CD14-positive monocyte (primary cell): ENCODE results near the gene AFDN. TPM values are rescaled to one million over a fixed set of nuclear protein-coding genes. Genes with fewer than 3 reads are reported as not detected.

Experiments
- DNase-seq, 3 donors: peaks; one replicate each; pipeline ENCODE4 v3.0.0-alpha.2; 2011 to 2022
- H2AFZ ChIP-seq: 2 replicates; pipeline ENCODE4 v1.6.0; 2012; ENCODE audit warnings: mild to moderate bottlenecking, low read depth, low read length, inconsistent platforms; ENCODE audit not compliant: insufficient read depth, poor library complexity, severe bottlenecking
- H3K27ac ChIP-seq, 2 donors: 1 replicate in 1 of 2; 2 replicates in 1 of 2; pipeline ENCODE4 v1.5.1; 2012 to 2013; ENCODE audit warnings: low read length in 2 of 2, control low read depth in 1 of 2, inconsistent platforms in 1 of 2, low read depth in 1 of 2, mild to moderate bottlenecking in 1 of 2
- H3K27me3 ChIP-seq, 2 donors: one replicate each; pipeline versions ENCODE4 v1.6.0 to v1.6.1; 2011 to 2013; ENCODE audit warnings: low read length in 2 of 2; ENCODE audit not compliant: control insufficient read depth in 2 of 2, insufficient read depth in 2 of 2
- H3K36me3 ChIP-seq, 2 donors: replicated peaks in 1 of 2; 1 replicate in 1 of 2; 2 replicates in 1 of 2; pipeline versions ENCODE4 v1.5.1 to v1.6.1; 2012 to 2013; ENCODE audit warnings: low read length in 2 of 2, control low read depth in 1 of 2, inconsistent platforms in 1 of 2, mild to moderate bottlenecking in 1 of 2; ENCODE audit not compliant: insufficient read depth in 2 of 2, control insufficient read depth in 1 of 2
- H3K4me1 ChIP-seq, 2 donors: 1 replicate in 1 of 2; 2 replicates in 1 of 2; pipeline versions ENCODE4 v1.5.1 to v1.6.1; 2012 to 2013; ENCODE audit warnings: low read length in 2 of 2, control low read depth in 1 of 2, inconsistent platforms in 1 of 2, mild to moderate bottlenecking in 1 of 2, moderate library complexity in 1 of 2; ENCODE audit not compliant: insufficient read depth in 2 of 2, control insufficient read depth in 1 of 2
- H3K4me2 ChIP-seq: replicated peaks from 2 replicates; pipeline ENCODE3; 2012; ENCODE audit warnings: low read length, moderate library complexity, mild to moderate bottlenecking; ENCODE audit not compliant: poor library complexity, severe bottlenecking; ENCODE audit errors: extremely low read depth
- H3K4me3 ChIP-seq, 3 experiments: fragments of 200-600 bp in 1 of 3; sonication (generic) in 1 of 3; replicated peaks in 1 of 3; 1 replicate in 2 of 3; 2 replicates in 1 of 3; pipeline ENCODE4 v1.5.1; 2011 to 2013; ENCODE audit warnings: low read length in 3 of 3, mild to moderate bottlenecking in 3 of 3, control low read depth in 2 of 3, low read depth in 2 of 3, inconsistent platforms in 1 of 3, moderate library complexity in 1 of 3
- H3K79me2 ChIP-seq: 2 replicates; pipeline ENCODE4 v1.6.0; 2012; ENCODE audit warnings: mild to moderate bottlenecking, control low read depth, inconsistent platforms, low read length, moderate library complexity; ENCODE audit not compliant: insufficient read depth
- H3K9ac ChIP-seq: 2 replicates; pipeline ENCODE4 v1.6.0; 2017; ENCODE audit warnings: low read length, mild to moderate bottlenecking; ENCODE audit not compliant: insufficient read depth, poor library complexity, severe bottlenecking
- H3K9me3 ChIP-seq, 2 donors: replicated peaks in 1 of 2; 1 replicate in 1 of 2; 2 replicates in 1 of 2; pipeline versions ENCODE4 v1.5.1 to v1.6.1; 2012 to 2013; ENCODE audit warnings: low read length in 2 of 2, control low read depth in 1 of 2; ENCODE audit not compliant: control insufficient read depth in 1 of 2, insufficient read depth in 1 of 2
- H4K20me1 ChIP-seq: 2 replicates; pipeline ENCODE4 v1.6.0; 2012; ENCODE audit warnings: mild to moderate bottlenecking, low read length, control low read depth, moderate library complexity; ENCODE audit not compliant: insufficient read depth
- H3K27ac Mint-ChIP-seq, 7 donors: one replicate each; pipeline ENCODE4 v1.8.0; 2020; ENCODE audit warnings: mild to moderate bottlenecking in 7 of 7, mixed read lengths in 7 of 7, moderate library complexity in 6 of 7, inconsistent platforms in 2 of 7
- H3K27me3 Mint-ChIP-seq, 3 donors: one replicate each; pipeline ENCODE4 v1.8.0; 2021 to 2022; ENCODE audit warnings: low read depth in 3 of 3, mild to moderate bottlenecking in 3 of 3, mixed read lengths in 3 of 3, moderate library complexity in 3 of 3, inconsistent platforms in 1 of 3
- H3K36me3 Mint-ChIP-seq, 2 donors: one replicate each; pipeline ENCODE4 v1.8.0; 2020; ENCODE audit warnings: mixed read lengths in 2 of 2, inconsistent platforms in 1 of 2, mild to moderate bottlenecking in 1 of 2
- H3K4me1 Mint-ChIP-seq: one replicate; pipeline ENCODE4 v1.8.0; 2020; ENCODE audit warnings: mild to moderate bottlenecking, mixed read lengths
- H3K4me3 Mint-ChIP-seq, 2 donors: one replicate each; pipeline ENCODE4 v1.8.0; 2020; ENCODE audit warnings: mild to moderate bottlenecking in 2 of 2, mixed read lengths in 2 of 2, moderate library complexity in 1 of 2
- H3K9me3 Mint-ChIP-seq, 7 donors: one replicate each; pipeline ENCODE4 v1.8.0; 2020 to 2022; ENCODE audit warnings: mixed read lengths in 7 of 7, mild to moderate bottlenecking in 6 of 7, moderate library complexity in 6 of 7, inconsistent platforms in 2 of 7
- CTCF ChIP-seq: fragments of 200-600 bp; IDR thresholded peaks from one replicate; pipeline ENCODE4 v1.8.0; 2022; ENCODE audit warnings: antibody characterized with exemption, mild to moderate bottlenecking
- WGBS: methylation state at CpG from one replicate; pipeline ENCODE4 v1.1.5; 2013; ENCODE audit warnings: missing lambda C conversion rate; ENCODE audit not compliant: insufficient coverage; 5-methylcytosine and 5-hydroxymethylcytosine counted together
- intact Hi-C, 2 donors: fragments of 100-400 bp; cut with micrococcal nuclease; formaldehyde crosslinking; loops; one replicate each; pipeline versions ENCODE4 v1.15.0 to v1.15.1; 2023
- polyA plus RNA-seq, 3 donors: library from polyadenylated mRNA; depleted of rRNA in 1 of 3; unstranded in 2 of 3; stranded (reverse) in 1 of 3; fragments of 300-500 nt in 2 of 3; fragments of >200 nt in 1 of 3; fragmentation: Illumina TruSeq in 2 of 3; gene quantifications; 1 replicate in 2 of 3; 2 replicates in 1 of 3; pipeline ENCODE4 v1.2.3, GENCODE V29; 2012 to 2021

AFDN gene
- polyA plus RNA-seq, 3 donors, result 0.03 to 1.5 TPM; not detected in 1

GRCh38 chr6:167918548-167919278 is 92.0 kb downstream of the AFDN start:
- Histone ChIP-seq H3K9ac (no peak overlapping the region), H2AFZ (no peak overlapping the region), H3K27ac (no peak overlapping the region), H4K20me1 (no peaks in the 10 kb centered on the region), H3K79me2 (no peaks in the 10 kb centered on the region), H3K4me3 (no peak overlapping the region), H3K36me3 (no peaks in the 10 kb centered on the region), H3K4me1 (no peaks in the 10 kb centered on the region), H3K27me3 (no peaks in the 10 kb centered on the region), H3K4me2 (no peak overlapping the region), H3K9me3 (no peaks in the 10 kb centered on the region)
- H3K4me1 Mint-ChIP-seq, result no peaks in the 10 kb centered on the region
- 92% methylated on average over 9 of the region's 14 CpGs for WGBS
- H3K4me3 Mint-ChIP-seq, result no peak overlapping the region
- TF ChIP-seq CTCF, result no peak
- H3K27me3 Mint-ChIP-seq, result peaks cover 0 to 1% (median 0%) of the 10 kb centered on the region in 3 donors
- no peaks in the 10 kb centered on the region for H3K9me3 Mint-ChIP-seq
- DNase-seq, result no peak
- H3K36me3 Mint-ChIP-seq, result no peaks in the 10 kb centered on the region
- H3K27ac Mint-ChIP-seq, result no peak overlapping the region
- intact Hi-C loops, result no loop called here

DNA sequence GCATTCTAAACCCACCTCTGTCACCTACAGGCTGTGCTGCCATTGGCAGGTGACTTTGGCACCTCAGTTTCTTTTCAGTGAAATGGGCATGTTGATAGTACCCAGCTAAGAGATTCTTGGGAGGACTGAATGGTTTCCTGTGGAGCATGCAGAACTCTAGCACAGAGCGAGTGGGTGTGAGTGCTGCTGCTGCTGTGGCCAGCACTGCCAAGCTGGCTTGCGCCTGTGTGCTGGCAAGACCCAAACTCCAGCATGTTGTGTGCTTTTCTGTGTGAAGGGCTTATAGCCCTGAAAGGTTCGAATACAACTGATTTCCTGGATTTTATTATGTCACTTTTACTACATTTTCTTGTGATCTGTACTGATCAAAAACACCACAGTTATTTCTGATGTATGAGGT is 92.6 kb downstream of the AFDN start:
- Histone ChIP-seq H3K27ac (no peak overlapping the region), H3K36me3 (no peaks in the 10 kb centered on the region), H4K20me1 (no peaks in the 10 kb centered on the region), H3K9ac (no peak overlapping the region), H3K9me3 (no peaks in the 10 kb centered on the region), H3K27me3 (no peaks in the 10 kb centered on the region), H2AFZ (no peak overlapping the region), H3K79me2 (no peaks in the 10 kb centered on the region), H3K4me3 (no peak overlapping the region), H3K4me1 (no peaks in the 10 kb centered on the region), H3K4me2 (no peak overlapping the region)
- no peak for DNase-seq
- Mint-ChIP-seq H3K4me3 (no peak overlapping the region), H3K27ac (no peak overlapping the region), H3K27me3 (peaks cover 0 to 1% (median 0%) of the 10 kb centered on the region in 3 donors), H3K4me1 (no peaks in the 10 kb centered on the region), H3K9me3 (no peaks in the 10 kb centered on the region), H3K36me3 (no peaks in the 10 kb centered on the region)
- WGBS, result 88% methylated on average over 1 of the region's 3 CpGs
- intact Hi-C loops, result no loop called here
- TF ChIP-seq CTCF, result no peak
